Measurements from ENCODE around the gene CABP1.

DNA sequence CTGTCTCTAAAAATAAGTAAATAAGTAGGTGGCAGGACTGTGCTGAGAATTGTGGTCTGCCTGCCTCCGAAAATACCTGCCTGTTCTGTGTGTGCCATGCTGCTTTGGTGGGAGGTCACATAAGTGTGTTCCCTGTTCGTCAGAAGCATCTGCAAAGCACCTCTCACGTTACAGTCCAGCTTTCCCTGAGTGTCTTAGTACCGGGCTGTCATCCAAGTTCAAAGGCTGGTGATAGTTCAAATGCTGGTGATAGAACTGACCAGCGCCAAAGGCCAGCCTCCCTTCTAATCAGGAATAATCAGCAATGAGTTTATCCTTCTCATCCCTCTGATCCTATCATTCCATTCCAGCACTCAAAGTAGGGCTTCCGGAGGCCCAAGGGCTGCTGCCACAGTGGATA, 5.6 kb downstream of the CABP1 start:
- TF ChIP-seq, protein P1, sequence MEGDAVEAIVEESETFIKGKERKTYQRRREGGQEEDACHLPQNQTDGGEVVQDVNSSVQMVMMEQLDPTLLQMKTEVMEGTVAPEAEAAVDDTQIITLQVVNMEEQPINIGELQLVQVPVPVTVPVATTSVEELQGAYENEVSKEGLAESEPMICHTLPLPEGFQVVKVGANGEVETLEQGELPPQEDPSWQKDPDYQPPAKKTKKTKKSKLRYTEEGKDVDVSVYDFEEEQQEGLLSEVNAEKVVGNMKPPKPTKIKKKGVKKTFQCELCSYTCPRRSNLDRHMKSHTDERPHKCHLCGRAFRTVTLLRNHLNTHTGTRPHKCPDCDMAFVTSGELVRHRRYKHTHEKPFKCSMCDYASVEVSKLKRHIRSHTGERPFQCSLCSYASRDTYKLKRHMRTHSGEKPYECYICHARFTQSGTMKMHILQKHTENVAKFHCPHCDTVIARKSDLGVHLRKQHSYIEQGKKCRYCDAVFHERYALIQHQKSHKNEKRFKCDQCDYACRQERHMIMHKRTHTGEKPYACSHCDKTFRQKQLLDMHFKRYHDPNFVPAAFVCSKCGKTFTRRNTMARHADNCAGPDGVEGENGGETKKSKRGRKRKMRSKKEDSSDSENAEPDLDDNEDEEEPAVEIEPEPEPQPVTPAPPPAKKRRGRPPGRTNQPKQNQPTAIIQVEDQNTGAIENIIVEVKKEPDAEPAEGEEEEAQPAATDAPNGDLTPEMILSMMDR (IDR thresholded peaks at IDR 0.05), result no peak
- TF ChIP-seq POLR2A (IDR thresholded peaks at IDR 0.05), result no peak
